HFF-Myc (cell line): ENCODE data around the gene MARF1.

Experiments
- DNase-seq: peaks from one replicate; pipeline ENCODE4 v3.0.0-alpha.2; 2011; ENCODE audit warnings: low read depth; ENCODE audit errors: extremely low read depth
- H3K4me3 ChIP-seq: replicated peaks from 2 replicates; pipeline ENCODE4 v1.5.1; 2011; ENCODE audit warnings: low read depth, mild to moderate bottlenecking, control low read depth, low read length
- CTCF ChIP-seq: IDR thresholded peaks from 2 replicates; pipeline ENCODE4 v1.5.1; 2012; ENCODE audit warnings: mild to moderate bottlenecking, low read depth, low read length, control low read depth; ENCODE audit errors: missing control alignments

MARF1 gene

GRCh38 chr16:15592324-15592723 is 50.6 kb downstream of the MARF1 start:
- no peak for DNase-seq
- no peak for TF ChIP-seq CTCF

GRCh38 chr16:15587152-15587825 is 55.7 kb downstream of the MARF1 start:
- no peak for TF ChIP-seq CTCF
- no peak overlapping the region for H3K4me3 ChIP-seq
- DNase-seq, result no peak

More at GRCh38 chr16:15592324-15592723, 50.6 kb downstream of the MARF1 start:
- H3K4me3 ChIP-seq, result no peak overlapping the region

GRCh38 chr16:15586716-15587115 is 56.2 kb downstream of the MARF1 start:
- H3K4me3 ChIP-seq, result no peak overlapping the region
- DNase-seq, result no peak
- TF ChIP-seq CTCF, result no peak

- no peak for DNase-seq
- TF ChIP-seq CTCF, result no peak
- H3K4me3 ChIP-seq, result no peak overlapping the region
Measured at GRCh38 chr16:15585956-15586355, 57.0 kb downstream of the MARF1 start.

- H3K4me3 ChIP-seq, result no peak overlapping the region
- DNase-seq, result no peak
- no peak for TF ChIP-seq CTCF
Measured at GRCh38 chr16:15583526-15583925, 59.4 kb downstream of the MARF1 start.

GRCh38 chr16:15581127-15581815 is 61.7 kb downstream of the MARF1 start:
- DNase-seq, result no peak
- TF ChIP-seq CTCF, result no peak
- H3K4me3 ChIP-seq, result no peak overlapping the region

- DNase-seq, result no peak
- TF ChIP-seq CTCF, result no peak
- H3K4me3 ChIP-seq, result no peak overlapping the region
Measured at GRCh38 chr16:15578824-15579223, 64.1 kb downstream of the MARF1 start.
